ENCODE data around the gene ASIC1. TPM values are rescaled to one million over a fixed set of nuclear protein-coding genes. Genes with fewer than 3 reads are reported as not detected.

Gene ASIC1
- total RNA-seq, 1 donor from 2014 or later = 8.1 TPM

- DNase-seq (ENCODE audit: low read depth) = no peak
- no peak overlapping the region for H3K27ac ChIP-seq (ENCODE audit: low read depth, low read length)
- no peak for FAIRE-seq
- no peak overlapping the region for H3K9ac ChIP-seq (ENCODE audit: low read length)
- H3K79me2 ChIP-seq (ENCODE audit: insufficient read depth, low read length) = peaks cover 78% of the 10 kb centered on the region
- no peak for TF ChIP-seq EZH2 (IDR thresholded peaks at IDR 0.05; ENCODE audit: insufficient read depth, low read length)
- no peak for TF ChIP-seq CTCF (IDR thresholded peaks at IDR 0.05; ENCODE audit: insufficient read depth, low read depth, low read length)
- H2AFZ ChIP-seq (ENCODE audit: low read depth, low read length) = no peak overlapping the region
- H3K9me3 ChIP-seq (ENCODE audit: insufficient read depth, low read depth, low read length) = no peaks in the 10 kb centered on the region
- H3K4me3 ChIP-seq (ENCODE audit: insufficient read depth, low read depth, low read length) = no peak overlapping the region
- H3K4me3 Mint-ChIP-seq (ENCODE audit: unreplicated experiment) = no peak overlapping the region
- no peak overlapping the region for H3K27ac Mint-ChIP-seq (ENCODE audit: unreplicated experiment)
- peaks cover 11% of the 10 kb centered on the region for H4K20me1 ChIP-seq (ENCODE audit: insufficient read depth, low read length)
- H3K27me3 ChIP-seq (ENCODE audit: insufficient read depth, low read length) = no peaks in the 10 kb centered on the region
- H3K36me3 Mint-ChIP-seq (ENCODE audit: low read depth, unreplicated experiment) = no peaks in the 10 kb centered on the region
- H3K36me3 ChIP-seq (ENCODE audit: insufficient read depth, low read length) = peaks cover 3% of the 10 kb centered on the region
- H3K27me3 Mint-ChIP-seq (ENCODE audit: low read depth, unreplicated experiment) = no peaks in the 10 kb centered on the region
- peaks cover 6% of the 10 kb centered on the region for H3K4me1 ChIP-seq (ENCODE audit: insufficient read depth, low read length)
- no peak overlapping the region for H3K4me2 ChIP-seq (ENCODE audit: low read length)
- H3K9me3 Mint-ChIP-seq (ENCODE audit: unreplicated experiment) = no peaks in the 10 kb centered on the region
- peaks cover 5% of the 10 kb centered on the region for H3K4me1 Mint-ChIP-seq (ENCODE audit: low read depth, unreplicated experiment)
These were observed 43.1 kb upstream of the ASIC1 start for GRCh38 chr12:50014342-50014741.

- Histone ChIP-seq H3K9ac (ENCODE audit: low read length) (peak overlapping the region; percentile 37), H2AFZ (ENCODE audit: low read depth, low read length) (peak overlapping the region; percentile 61), H3K4me3 (ENCODE audit: insufficient read depth, low read depth, low read length) (no peak overlapping the region), H3K4me1 (ENCODE audit: insufficient read depth, low read length) (peaks cover 6% of the 10 kb centered on the region), H3K4me2 (ENCODE audit: low read length) (peak overlapping the region; percentile 65), H3K79me2 (ENCODE audit: insufficient read depth, low read length) (peaks cover 88% of the 10 kb centered on the region), H3K27me3 (ENCODE audit: insufficient read depth, low read length) (no peaks in the 10 kb centered on the region), H3K27ac (ENCODE audit: low read depth, low read length) (peak overlapping the region; percentile 48), H4K20me1 (ENCODE audit: insufficient read depth, low read length) (peaks cover 11% of the 10 kb centered on the region), H3K9me3 (ENCODE audit: insufficient read depth, low read depth, low read length) (no peaks in the 10 kb centered on the region), H3K36me3 (ENCODE audit: insufficient read depth, low read length) (peaks cover 3% of the 10 kb centered on the region)
- peaks cover 5% of the 10 kb centered on the region for H3K4me1 Mint-ChIP-seq (ENCODE audit: low read depth, unreplicated experiment)
- no peaks in the 10 kb centered on the region for H3K36me3 Mint-ChIP-seq (ENCODE audit: low read depth, unreplicated experiment)
- H3K27ac Mint-ChIP-seq (ENCODE audit: unreplicated experiment) = no peak overlapping the region
- TF ChIP-seq EZH2 (IDR thresholded peaks at IDR 0.05; ENCODE audit: insufficient read depth, low read length) (no peak), CTCF (IDR thresholded peaks at IDR 0.05; ENCODE audit: insufficient read depth, low read depth, low read length) (no peak)
- no peak overlapping the region for H3K4me3 Mint-ChIP-seq (ENCODE audit: unreplicated experiment)
- FAIRE-seq = no peak
- H3K9me3 Mint-ChIP-seq (ENCODE audit: unreplicated experiment) = no peaks in the 10 kb centered on the region
- DNase-seq (ENCODE audit: low read depth) = peak; percentile 74
- no peaks in the 10 kb centered on the region for H3K27me3 Mint-ChIP-seq (ENCODE audit: low read depth, unreplicated experiment)
These were observed 40.6 kb upstream of the ASIC1 start for GRCh38 chr12:50016501-50017475.

GRCh38 chr12:50017641-50018040 lies 39.8 kb upstream of the ASIC1 start:
- Mint-ChIP-seq H3K27me3 (ENCODE audit: low read depth, unreplicated experiment) (no peaks in the 10 kb centered on the region), H3K4me3 (ENCODE audit: unreplicated experiment) (no peak overlapping the region), H3K9me3 (ENCODE audit: unreplicated experiment) (no peaks in the 10 kb centered on the region), H3K4me1 (ENCODE audit: low read depth, unreplicated experiment) (peaks cover 5% of the 10 kb centered on the region), H3K36me3 (ENCODE audit: low read depth, unreplicated experiment) (no peaks in the 10 kb centered on the region), H3K27ac (ENCODE audit: unreplicated experiment) (no peak overlapping the region)
- Histone ChIP-seq H3K36me3 (ENCODE audit: insufficient read depth, low read length) (peaks cover 3% of the 10 kb centered on the region), H3K4me3 (ENCODE audit: insufficient read depth, low read depth, low read length) (no peak overlapping the region), H3K4me2 (ENCODE audit: low read length) (peak overlapping the region; percentile 65), H2AFZ (ENCODE audit: low read depth, low read length) (no peak overlapping the region), H3K27ac (ENCODE audit: low read depth, low read length) (peak overlapping the region; percentile 48), H3K9me3 (ENCODE audit: insufficient read depth, low read depth, low read length) (no peaks in the 10 kb centered on the region), H3K79me2 (ENCODE audit: insufficient read depth, low read length) (peaks cover 93% of the 10 kb centered on the region), H3K9ac (ENCODE audit: low read length) (no peak overlapping the region), H3K4me1 (ENCODE audit: insufficient read depth, low read length) (peaks cover 6% of the 10 kb centered on the region), H4K20me1 (ENCODE audit: insufficient read depth, low read length) (peaks cover 11% of the 10 kb centered on the region), H3K27me3 (ENCODE audit: insufficient read depth, low read length) (no peaks in the 10 kb centered on the region)
- no peak for FAIRE-seq
- no peak for DNase-seq (ENCODE audit: low read depth)
- no peak for TF ChIP-seq EZH2 (IDR thresholded peaks at IDR 0.05; ENCODE audit: insufficient read depth, low read length)
- TF ChIP-seq CTCF (IDR thresholded peaks at IDR 0.05; ENCODE audit: insufficient read depth, low read depth, low read length) = no peak
